GM18511 (cell line): ENCODE measurements around the gene SULT2B1.
A peak's percentile ranks its signal among the peaks of the same experiment; 100 is the strongest.

ENCODE experiments used
- ATAC-seq: cut with Tn5 transposase; IDR thresholded peaks from one replicate; pipeline ENCODE4 v1.9.1; 2021; ENCODE audit warnings: mild to moderate bottlenecking, moderate library complexity; ENCODE audit not compliant: unreplicated experiment

Gene SULT2B1

DNA sequence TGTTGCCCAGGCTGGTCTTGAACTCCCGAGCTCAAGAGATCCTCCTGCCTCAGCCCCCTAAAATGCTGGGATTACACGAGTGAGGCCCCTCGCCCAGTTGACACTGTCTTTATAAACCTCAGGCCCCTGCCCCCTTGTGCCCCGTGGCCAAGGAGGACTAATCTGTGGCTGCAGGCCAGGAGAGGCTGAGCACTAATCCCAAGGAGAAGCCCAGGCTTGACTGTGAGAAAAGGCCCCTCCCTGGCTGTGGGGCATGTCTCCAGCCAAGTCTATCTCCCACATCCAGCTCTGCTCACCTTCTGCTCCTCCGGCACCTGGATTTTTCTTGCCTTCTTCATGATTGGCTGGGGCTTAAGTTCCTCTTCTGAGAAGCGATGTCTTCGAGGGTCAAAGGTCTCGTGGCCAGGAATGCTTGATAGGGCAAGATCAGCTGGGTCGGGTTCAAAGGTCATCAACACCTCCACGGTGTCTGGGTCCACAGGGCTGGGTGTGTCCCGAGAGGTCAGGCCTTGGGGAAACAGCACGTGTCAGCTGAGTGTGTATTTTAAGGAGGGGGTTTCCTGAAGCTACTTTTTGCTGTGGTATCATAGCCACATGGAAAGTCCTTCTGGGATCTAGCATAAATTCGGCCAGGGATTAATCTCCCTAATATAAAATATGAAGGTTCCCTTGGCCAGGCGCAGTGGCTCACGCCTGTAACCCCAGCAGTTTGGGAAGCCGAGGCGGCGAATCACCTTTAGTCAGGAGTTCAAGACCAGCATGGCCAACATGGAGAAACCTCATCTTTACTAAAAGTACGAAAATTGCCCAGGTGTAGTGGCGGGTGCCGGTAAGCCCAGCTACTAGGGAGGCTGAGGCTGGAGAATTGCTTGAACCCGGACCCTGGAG, 81.4 kb downstream of the SULT2B1 start:
- no peak for ATAC-seq

DNA sequence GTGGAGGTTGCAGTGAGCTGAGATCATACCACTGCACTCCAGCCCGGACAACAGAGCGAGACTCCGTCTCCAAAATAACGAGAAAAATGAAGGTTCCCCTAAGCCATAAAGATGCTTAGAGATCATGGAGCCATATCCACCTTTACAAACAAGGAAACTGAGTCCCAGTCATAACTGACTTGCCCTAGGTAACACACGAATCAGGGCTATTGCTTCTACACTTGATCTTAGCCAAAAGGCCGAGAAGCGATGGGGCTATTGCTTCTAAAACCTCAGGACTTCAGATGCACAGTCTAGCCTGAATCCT, 82.0 kb downstream of the SULT2B1 start:
- ATAC-seq, result no peak

DNA sequence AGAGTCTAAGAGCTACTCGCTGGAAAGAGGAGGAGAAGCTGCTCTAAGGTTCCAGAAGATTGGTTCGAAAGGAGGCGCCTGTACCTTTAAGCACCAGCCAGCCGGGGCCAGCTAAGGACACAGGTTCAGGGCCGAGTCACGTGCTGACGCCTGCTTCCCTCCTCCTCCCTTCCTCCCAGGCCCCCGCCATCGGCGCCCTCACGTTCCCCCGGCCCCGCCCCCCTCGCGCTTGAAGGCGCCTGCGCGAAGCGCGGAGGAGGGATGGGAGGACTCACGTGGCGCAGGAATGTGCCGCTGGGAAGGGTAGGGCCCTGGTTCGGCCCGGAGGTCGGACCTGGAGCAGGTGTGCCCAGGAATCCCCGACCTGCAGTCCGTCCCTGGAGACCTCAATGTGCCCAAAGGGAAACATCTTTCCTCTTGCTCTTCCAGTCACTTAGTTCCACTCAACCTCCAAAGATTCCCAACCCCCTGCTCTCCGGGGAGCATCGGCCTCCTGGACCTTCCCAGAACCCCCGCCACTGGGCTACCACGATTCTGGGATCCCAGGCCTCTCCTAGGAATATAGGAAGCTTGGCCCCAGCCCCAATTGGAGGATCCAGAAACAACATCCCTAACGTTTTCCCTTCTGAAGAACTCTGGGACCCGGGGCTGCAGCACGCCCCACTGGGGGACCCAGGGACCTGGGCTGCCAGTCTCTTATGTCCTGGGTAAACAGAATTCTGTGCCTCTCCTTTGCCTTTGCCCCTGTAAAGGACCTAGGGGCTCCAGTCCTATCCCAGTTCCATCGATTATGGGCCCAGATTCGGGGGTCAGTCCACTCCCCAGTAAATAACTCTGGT, 82.7 kb downstream of the SULT2B1 start:
- no peak for ATAC-seq

DNA sequence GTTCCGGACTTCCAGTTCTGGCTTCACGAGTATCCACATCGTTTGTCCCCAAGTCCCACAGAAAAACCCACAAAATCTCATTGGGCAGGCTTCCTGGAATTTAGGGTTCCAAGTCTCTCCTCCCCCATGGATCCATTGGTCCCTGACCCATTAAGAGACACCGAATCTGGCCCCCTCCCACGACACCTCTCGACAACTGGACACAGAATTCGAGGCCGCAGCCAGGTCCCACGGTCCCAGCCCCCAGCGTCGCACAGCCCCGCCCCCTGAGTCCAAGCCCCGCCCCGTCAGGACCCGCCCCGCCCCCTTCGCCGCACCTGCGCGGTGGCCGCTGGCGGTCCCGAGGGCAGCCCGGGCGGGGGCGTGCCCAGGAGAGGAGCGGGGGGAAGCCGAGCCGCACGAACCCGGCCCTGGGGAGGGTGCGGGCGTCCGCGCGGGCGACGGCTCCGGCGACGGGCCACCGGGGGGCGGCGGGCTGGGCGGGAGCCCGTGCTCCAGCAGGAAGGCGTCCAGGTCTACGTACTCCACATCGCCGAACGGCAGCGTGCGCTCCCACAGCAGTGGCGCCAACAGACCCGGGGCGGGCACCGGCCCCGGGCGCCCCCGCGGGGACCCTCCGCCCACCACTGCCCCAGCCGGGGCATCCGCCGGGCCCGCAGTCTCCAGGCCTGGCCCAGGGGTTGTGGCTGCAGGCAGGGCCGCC, 83.4 kb downstream of the SULT2B1 start:
- ATAC-seq, result no peak

DNA sequence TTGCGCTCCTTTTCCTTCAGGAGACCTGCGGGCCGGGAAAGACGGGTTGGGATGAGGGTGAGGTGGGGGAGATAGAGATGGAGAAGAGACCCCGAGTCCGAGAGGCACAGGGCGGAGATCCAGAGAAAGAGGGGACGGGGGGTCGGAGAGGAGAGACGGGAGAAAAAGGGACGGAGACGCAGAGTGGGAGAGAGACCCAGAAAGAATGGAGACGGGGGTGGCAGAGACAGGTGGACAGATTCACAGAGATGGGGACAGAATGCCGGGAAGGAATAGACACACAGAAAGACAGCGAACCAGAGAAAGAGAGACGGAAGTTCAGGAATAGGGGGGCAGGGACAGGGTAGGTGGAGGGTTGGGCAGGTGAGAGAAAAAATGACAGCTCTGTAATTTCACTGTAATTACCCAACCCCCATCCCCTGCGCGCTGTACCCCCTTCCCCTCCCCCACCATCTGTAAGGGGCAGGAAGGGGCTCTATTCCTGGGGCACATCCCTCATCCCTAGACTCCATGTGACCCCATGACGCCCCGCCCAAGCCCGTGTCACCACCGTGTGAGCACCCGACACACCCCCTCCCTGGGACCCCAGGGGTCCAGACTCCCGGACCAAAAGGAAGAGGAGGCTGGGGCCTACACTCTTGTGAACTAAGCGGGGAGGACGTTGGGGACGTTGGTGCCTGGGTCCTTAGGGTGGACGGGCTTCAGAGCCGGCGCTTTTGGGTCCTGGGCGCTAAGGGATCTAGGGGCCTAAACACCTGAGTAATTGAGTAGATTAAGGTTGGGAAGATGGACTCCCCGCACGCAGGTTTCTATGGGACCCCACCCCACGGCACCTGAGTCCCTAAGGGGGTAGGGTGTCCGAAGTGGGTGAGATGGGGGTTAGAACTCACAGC, 84.2 kb downstream of the SULT2B1 start:
- no peak for ATAC-seq

DNA sequence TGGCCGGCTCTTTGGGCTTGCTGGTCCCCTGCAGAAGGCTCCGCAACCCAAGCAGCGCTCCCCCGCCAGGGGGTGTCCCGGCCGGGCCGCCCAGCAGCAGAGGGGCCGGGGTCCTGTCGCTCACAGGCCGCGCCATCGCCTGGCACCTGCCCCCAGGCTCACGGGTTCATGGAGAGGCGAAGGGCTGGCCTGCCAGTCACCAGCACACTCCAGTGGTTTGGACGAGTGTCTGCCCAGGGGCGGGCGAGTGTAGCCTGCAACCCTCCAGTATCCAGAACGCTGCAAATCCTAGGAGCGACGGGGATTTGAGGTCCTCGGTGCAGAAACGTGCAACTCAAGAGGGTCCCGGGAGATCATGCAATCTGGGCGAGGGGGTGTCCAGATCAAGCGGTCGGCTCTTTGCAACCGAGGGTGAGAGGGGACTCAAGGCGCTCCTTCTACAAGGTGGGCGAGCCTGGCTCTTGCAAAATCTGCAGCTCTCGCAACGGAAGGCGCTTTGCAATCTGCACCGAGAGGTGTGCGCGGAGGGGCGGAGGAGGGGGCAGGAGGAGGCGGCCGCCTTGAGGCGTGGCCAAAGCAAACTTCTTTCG, 85.0 kb downstream of the SULT2B1 start, which contains the start of gene DBP:
Gene DBP (minus strand): TSS at position 521 of the 590 bp plus-strand sequence. CDS start 385 bp downstream, at position 136.
- peak; percentile 1 for ATAC-seq

DNA sequence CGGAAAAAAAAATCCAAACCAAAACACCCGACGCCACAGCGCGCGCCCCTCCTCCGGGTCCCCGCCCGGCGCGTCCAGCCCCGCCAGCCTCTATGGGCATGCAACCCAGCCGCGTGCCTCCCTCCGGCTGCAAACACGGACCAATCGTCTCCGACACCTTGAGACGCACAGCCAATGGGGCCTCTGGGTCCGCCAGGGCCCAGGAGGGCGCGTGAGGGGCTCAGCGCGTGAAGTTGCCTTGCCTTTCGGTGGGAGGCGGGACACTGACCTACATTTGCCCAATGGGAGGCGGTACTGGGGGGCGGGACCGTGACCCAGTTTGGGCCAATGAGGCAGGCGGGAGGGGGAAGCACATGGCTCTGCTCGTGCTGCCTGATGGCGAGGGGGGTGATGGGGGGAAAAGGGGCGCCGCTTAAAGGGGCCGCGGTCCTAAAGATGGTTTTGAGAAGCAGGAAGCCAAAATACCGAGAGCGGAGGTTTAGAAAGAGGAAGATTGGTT, 85.5 kb downstream of the SULT2B1 start:
- ATAC-seq, result peak; percentile 80

DNA sequence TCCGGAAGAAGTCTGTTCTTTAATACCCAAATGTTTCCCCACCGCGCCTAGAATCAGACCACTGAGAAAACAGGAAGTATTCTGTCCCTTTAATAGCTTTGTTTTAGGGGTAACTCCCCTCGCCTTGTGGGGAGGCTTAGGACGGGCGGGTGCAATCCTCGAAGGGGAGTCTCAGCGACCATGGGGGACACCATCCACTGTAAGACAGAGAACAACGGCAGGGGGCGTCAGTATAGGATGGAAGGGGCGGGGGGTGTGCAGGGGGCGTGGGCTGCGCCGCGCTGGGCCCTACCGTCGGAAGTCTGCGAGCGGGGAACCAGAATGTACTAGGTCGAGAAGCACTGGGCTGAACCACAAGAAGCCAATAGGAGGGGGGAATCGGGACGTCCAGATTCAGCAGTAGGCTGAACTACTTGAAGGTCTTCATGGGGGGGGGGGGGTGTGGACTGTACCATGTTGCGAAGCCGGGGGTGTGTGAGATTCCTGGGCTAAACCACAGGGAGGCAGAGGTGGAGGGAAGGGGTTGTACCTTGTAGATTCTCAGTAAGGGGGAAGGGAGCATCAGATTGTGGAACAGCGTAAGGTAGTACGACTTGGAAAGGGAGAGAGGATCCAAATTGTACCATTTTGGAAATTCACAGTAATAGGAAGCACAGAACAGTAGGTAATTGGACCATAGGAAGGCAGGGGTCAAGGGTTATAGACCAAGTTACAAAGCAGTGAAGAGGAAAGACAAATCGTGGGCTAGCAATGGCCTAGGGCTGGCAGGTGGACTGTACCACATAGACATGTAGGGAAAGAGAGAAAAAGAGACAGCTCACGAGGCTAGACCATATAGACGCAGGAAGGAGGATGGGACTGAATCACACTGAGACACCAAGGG, 86.2 kb downstream of the SULT2B1 start:
- ATAC-seq, result peak; percentile 19

DNA sequence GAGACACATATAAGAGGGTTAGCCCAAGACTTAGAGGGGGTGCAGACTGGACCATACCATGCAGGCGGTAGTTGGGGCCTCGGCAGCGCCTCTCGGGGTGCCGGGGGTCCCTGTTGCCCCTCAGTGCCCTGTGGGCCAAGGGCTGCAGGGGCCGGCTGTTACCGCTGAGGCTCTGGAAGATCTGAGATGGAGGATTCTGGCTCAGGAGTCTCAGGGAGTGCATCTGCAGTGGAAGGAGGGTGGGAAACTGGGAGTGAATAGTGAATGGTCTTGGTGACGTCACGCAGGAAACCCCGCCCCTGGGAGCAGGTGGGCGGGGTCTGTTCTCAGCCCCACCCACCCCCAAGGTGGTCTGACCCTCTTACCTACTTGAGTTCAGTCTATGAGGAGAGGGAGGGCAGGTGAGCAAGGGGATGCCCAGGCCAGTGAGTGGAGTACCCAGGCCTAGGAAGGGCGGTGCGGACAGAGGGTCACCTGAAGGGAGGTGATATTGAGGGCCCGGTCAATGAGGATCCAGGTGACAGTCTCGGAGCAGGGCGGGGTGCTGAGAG, 86.9 kb downstream of the SULT2B1 start:
- no peak for ATAC-seq

DNA sequence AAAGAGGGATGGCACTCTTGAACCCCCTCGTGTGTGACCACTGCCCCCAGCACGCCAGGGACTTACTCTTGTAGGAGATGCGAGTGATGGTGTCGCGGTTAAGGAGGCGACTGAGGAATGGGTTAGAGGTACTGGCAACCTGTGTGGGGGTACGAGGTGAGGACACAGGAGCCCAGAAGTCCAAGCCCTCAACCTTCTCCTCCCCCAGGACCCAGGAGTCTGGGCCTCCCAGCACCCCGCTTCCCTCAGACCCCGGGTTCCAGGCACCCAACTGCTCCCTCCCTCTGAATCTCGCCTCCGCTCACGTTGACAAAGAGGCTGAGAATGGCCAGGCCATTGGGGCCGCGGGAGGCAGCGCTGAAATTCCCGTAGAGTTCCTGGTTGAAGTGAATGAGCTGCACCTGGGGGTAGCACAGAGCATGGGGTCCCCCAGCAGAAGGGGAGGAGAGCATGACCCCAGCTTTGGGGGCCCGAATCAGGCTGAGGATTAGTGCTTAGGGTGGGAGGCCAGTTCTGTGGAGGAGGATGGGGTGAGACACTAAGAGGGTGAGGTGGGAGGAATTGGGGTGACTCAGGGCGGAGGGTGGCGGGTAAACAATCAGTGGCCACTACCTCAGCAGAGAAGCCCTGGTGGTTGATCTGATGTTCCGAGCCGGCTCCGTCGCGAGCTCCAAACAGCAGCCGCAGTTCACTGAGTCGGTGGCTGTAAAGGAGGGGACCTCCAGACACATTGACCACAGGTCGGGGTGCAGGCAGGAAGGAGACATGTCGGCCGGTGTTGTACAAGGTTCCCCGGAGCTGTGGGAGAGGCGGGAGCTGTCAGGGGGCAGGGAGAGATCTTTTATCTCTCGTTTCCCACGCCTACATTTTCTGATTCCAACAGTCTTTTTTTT, 87.8 kb downstream of the SULT2B1 start:
- no peak for ATAC-seq

DNA sequence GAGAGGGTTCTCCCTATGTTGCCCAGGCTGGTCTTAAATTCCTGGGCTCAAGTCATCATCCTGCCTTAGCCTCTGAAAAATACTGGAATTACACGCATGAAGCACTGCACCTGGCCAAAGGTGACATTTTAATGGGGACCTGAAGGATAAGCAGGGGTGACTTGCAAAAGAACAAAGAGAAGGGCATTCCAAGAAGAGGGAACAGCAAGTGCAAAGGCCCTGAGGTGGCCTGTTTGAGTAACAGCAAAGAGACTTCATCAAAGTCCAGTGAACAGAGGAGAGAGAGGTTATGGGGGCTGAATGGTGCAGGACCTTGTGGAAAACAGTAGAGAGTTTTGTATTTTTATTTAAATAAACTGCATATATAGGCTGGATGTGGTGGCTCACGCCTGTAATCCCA, 89.9 kb downstream of the SULT2B1 start:
- no peak for ATAC-seq

DNA sequence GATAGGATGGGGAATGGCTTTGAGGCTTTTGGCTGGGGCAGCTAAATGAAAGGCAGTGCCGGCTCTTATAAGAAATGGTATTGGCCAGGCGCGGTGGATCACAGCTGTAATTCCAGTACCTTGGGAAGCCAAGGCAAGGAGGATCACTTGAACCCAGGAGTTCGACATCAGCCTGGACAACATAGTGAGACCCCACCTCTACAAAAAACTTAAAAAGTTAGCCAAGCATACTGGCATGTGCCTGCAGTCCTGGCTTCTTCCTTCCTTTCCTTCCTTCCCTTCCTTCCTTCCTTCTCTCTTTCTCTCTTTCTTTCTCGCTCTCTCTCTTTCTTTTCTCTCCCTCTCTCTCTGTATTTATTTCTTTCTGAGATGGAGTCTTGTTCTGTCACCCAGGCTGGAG, 90.9 kb downstream of the SULT2B1 start:
- no peak for ATAC-seq

DNA sequence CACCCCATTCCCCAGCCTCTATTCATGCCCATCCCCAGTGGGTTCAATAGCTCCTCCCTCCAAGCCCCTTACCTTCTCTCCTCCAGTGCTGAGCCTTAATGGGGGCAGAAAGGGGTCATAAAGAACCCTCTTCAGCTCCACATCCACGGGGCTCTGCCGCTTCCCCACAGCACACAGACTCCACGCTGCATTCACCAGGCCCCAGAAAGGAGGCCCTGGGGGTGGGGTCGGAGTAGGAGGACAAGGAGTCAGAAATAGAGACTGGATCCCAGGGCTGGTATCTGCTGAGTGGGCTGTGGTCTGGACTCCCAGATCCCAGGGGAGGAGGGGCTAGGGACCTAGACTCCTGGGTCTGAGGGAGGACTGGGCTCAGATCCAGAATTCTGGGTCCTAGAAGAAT, 92.4 kb downstream of the SULT2B1 start:
- ATAC-seq, result no peak

DNA sequence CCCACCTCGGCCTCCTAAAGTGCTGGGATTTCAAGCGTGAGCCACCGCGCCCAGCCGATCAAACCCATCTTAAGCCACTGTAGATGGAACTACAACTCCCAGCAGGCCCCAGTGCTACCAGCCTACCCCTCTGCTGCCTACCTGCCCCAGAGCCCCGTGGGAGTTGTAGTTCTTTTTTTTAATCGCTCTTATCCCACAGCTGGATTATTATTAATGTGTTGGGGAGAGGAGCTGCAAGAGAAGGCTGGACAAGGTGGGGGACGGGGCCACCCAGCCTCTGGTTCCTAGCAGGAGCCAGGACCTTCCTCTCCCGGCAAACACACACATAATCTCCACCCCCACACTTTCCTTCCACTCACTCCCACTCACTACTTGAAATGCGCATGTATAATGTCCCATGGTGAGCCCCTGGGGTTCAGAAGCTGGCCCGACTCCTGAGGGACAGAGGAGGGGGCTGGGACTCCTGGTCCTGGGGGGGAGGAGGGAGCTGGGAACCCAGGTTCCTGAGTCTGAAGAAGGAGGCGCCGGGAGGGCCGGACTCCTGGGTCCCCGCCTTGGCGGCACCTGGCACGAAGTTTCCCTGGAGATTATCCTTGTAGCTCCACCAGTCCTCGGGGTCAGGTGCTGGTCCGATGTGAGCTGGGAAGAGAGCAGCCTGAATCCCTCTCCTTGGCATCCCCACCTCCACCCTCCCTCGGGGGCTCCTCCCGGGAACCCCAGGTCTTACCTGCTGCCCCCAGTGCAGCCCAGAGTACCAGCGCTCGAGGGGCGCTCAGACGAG, 93.1 kb downstream of the SULT2B1 start:
- peak; percentile 47 for ATAC-seq

DNA sequence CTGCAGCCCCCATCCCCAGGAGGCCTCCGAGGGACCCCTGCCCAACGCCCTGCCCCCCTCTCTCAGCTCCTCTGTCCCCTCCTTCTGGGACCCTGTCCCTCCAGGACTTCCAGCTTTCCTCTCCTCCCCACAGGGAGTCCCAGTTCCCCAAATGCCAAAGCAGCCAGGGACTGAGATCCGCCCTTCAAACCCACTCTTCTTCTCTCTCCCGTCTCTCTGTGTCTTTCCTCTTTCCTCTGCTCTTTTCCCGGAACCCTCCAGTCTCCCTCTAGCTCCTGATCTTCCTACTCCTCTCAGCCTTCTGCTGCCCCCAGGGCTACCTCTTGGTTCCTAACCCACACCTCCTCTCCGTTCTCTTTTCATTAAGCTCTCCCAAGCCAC, 93.6 kb downstream of the SULT2B1 start:
- ATAC-seq, result no peak

DNA sequence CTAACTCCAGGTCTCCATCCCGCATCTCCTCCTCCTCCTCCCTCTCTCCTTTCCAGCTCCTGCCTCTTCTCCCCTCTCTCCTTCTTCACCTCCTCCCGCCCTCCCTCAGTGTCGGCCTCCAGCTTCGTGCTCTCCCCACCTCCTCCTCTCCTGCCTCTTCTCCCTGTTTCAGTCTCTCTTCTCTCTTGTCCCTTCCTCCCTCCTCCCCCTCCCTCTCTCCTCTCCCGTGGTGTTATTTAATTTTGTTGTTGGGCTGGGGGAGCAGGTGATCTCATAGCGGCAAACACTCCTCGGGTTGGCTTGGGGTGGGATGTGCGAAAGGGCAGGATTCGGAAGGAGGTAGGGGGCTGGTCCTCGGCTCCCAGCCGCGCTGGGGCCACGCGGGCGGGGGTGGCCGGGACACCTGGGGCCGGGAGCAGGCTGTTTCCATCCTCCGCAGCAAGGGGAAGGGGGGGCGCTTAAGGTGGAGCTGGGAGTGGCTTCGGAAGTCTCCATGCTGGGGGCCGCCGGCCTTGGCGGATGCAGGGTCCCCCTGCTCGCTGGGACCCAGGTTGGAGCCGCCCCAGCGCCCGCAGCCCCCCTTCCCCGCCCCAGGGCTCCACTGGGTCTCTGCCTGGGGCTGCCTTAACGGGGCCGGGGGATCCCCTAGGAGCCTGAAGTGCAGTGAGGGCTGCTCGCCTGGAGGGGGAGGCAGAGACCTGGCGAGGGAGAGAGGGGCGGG, 94.2 kb downstream of the SULT2B1 start, which contains the start of gene CA11:
Gene CA11 (minus strand): TSS at position 187 of the 721 bp plus-strand sequence. CDS start 555 bp downstream, outside the sequence.
- ATAC-seq, result peak; percentile 76
